Epithelial cell of esophagus (primary cell): ENCODE measurements around the gene C3orf33.
"Not testable (repeated sequence)": the region's sequence is repeated elsewhere in the genome, so short reads cannot be mapped to it uniquely, and the experiment has no call there.

Source experiments
- DNase-seq: peaks from one replicate; pipeline ENCODE4 v3.0.0; 2010; ENCODE audit warnings: low read depth
- H3K4me3 ChIP-seq: 2 replicates; pipeline ENCODE4 v1.5.1; 2011; ENCODE audit warnings: mild to moderate bottlenecking, low read length, control low read depth
- TF ChIP-seq, protein P1 (sequence below): IDR thresholded peaks from 2 replicates; pipeline ENCODE4 v1.5.1; 2011; ENCODE audit warnings: low read depth, mild to moderate bottlenecking, low read length, control low read depth, inconsistent platforms; ENCODE audit not compliant: insufficient read depth; ENCODE audit errors: missing control alignments

The C3orf33 gene, protein sequence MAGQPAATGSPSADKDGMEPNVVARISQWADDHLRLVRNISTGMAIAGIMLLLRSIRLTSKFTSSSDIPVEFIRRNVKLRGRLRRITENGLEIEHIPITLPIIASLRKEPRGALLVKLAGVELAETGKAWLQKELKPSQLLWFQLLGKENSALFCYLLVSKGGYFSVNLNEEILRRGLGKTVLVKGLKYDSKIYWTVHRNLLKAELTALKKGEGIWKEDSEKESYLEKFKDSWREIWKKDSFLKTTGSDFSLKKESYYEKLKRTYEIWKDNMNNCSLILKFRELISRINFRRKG

DNA sequence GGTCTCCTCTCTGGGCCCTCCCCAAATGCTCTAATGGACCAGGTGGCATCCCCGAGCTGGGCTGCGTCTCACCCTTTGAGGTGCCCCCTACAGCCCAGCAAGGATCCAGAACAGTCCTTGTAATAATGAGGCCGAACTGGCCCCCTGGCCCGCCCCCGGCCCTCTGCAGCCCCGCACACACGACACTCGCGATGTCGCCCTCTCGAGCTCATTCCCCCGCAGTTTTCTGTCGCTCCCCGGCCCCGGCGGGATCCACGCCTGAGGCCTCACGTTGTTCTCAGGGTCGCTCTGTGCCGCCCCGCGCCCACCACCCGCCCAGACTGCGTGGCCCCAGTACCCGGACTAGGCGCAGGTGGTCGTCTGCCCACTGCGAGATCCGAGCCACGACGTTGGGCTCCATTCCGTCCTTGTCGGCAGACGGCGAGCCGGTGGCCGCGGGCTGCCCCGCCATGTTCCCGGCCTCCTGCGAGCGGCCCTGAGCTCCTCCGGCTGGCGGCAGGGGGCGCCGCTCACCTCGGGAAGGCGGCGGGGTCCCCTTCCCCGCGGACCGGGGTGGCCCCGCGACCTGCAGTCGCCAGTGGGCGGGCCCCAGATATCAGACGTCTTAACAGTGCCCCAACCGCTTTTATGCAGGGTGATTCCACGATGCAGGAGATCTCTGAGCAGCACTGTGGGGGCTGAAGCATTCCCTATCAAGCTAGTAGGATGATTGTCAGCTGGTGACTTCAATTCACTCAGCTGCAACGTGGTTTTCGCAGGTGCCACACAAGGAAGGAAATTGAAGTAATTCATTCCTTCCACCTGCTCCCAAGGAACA is at the start of gene C3orf33:
TSS of gene C3orf33 (minus strand) at position 477 of the 817 bp plus-strand sequence. CDS start at position 451, 26 bp downstream.
- DNase-seq: peak; percentile 64
- peak within 1 kb of the TSS; percentile 62 for H3K4me3 ChIP-seq
- TF ChIP-seq, protein P1, sequence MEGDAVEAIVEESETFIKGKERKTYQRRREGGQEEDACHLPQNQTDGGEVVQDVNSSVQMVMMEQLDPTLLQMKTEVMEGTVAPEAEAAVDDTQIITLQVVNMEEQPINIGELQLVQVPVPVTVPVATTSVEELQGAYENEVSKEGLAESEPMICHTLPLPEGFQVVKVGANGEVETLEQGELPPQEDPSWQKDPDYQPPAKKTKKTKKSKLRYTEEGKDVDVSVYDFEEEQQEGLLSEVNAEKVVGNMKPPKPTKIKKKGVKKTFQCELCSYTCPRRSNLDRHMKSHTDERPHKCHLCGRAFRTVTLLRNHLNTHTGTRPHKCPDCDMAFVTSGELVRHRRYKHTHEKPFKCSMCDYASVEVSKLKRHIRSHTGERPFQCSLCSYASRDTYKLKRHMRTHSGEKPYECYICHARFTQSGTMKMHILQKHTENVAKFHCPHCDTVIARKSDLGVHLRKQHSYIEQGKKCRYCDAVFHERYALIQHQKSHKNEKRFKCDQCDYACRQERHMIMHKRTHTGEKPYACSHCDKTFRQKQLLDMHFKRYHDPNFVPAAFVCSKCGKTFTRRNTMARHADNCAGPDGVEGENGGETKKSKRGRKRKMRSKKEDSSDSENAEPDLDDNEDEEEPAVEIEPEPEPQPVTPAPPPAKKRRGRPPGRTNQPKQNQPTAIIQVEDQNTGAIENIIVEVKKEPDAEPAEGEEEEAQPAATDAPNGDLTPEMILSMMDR: peak; percentile 42

DNA sequence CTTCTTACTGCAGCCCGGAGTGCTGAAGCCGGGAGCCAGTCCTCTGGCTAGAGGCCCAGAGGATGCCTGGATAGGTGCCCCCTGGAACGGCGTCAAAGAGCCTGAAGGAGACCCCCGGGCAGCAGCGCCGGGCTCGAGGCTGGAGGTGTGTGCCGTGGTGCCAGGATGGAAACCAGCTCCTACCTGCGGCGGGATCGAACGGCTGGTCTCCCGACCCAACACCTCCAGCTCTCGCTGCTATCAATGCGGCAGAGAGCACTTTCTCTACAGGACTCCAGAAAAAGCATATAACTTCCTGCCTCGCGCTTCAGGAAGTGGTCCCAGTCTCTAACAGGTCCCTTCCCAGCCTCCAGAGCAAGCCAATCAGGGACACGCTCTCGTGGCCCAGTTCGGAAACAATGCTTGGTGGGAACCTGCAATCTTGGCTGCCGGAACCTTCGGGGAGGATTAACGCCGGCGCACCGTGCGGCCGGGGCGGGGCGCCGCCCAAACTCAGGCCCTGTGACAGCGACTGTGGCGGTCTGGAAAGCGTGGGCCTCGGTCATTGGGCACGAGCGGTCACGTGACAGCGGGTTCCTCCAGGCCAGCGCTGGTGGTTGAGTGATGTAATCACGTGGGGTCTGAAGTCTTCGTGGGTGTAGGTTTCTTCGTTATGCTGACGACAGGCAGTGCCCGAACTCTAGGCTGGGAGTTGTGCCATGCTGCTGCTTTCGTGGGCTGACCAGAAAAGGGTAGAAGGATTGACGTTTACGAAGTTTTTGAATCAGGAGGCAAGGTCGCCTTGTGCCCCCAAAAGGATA is 48.3 kb upstream of the C3orf33 start, which contains the start of gene SLC33A1:
TSS of gene SLC33A1 (minus strand) at position 287 of the 800 bp plus-strand sequence. CDS start 430 bp downstream, outside the sequence.
- H3K4me3 ChIP-seq: peak within 1 kb of the TSS; percentile 89
- TF ChIP-seq, protein P1: no peak
- DNase-seq: peak; percentile 99

DNA sequence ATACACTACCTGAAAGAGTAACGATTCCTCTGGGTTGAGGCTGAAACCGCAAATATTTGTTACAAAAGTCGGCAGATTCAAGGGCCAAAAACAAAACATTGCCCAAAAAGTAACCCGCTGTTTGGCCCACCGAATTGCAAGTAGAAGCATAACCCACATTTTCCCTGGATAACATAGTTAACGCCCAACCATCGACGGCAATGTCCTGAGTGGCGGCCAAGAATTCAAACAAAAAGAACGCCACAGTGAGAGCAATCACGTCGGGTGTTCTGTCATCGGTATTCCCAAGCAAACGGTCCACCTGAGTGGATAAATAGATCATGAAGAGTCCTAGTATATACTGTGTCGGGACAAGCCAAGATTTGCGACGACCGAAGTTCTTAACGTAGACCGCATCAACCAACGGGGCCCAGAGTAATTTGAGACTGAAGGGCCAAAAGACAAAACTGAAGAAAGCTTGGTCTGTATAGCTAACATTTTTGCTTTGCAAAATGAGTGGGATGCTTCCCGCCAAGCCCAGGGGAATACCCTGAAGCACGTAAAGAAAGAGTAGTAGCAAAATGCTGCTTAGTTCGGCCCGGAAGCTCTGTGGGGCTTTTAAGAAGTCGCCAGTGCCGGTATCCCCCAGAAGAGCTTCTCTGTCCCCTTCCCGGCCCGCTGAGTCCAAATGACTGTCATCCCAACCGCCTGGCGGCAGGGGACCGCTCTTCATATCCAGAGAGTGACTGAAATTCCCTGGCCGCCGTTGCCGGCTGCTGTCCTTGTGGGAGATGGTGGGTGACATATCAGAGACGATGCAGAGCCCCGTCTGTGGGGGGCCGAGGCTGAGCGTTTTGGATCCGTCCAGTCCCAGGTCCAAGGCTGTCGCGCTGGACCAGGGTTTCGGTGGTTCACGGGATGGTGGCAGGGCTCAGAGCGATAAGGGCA is 47.4 kb upstream of the C3orf33 start:
- peak; percentile 28 for DNase-seq
- TF ChIP-seq, protein P1: peak; percentile 30
- H3K4me3 ChIP-seq: peak overlapping the region; percentile 82

DNA sequence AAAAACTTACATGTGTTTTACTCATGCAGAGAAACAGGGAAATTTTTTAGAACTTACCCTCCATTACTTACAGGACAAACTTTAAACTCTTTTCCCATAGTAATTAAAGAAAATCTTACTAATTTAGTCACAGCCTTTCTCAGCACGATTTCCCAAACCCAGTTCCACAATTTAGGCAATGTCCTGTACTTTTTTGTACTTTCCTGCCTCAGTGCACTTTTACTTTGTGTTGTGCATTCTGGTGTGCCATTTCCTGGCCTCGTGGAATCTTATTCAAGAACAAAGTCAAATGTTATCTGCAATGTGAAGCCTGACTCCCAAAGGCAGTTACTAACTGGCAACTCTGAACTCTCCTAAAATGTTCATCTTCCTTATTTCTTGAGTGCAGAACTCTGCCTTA is 46.3 kb upstream of the C3orf33 start:
- peak overlapping the region; percentile 82 for H3K4me3 ChIP-seq
- no peak for DNase-seq
- TF ChIP-seq, protein P1: no peak

DNA sequence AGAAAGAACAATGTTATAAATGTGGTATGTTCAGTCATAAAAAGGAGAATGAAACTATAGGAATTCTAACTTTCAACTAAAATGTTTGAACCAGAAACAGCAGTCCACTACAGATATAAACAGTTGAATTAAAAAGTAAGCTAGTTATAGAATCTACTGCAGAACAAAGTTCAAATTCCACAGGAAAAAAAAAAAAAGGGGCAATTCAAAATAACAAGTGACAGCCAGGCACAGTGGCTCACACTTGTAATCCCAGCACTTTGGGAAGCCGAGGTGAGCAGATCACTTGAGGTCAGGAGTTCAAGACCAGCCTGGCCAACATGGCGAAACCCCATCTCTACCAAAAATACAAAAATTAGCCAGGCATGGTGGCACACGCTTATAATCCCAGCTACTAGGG is 43.3 kb upstream of the C3orf33 start:
- H3K4me3 ChIP-seq, DNase-seq: not testable (repeated sequence)

DNA sequence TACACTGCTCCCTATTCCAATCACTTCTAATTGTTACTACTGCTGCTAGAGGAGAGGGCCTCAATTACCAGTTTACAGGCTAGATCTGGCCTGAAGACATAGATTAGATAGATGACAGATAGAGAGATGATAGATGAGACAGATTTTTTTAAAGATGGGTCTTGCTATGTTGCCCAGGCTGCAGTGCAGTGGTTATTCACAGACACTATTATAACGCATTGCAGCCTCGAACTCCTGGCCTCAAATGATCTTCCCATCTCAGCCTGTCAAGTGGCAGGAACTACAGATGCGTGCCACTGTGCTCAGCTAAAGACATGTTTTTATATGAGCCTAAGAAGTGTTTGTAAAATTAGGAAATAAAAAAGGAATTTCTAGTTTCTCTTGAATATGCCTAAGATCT is 41.9 kb upstream of the C3orf33 start:
- TF ChIP-seq, protein P1: no peak
- no peak for DNase-seq
- no peak overlapping the region for H3K4me3 ChIP-seq
